22Rv1 (cell line): ENCODE results near the gene TMTC2.
A peak's percentile ranks its signal among the peaks of the same experiment; 100 is the strongest.

Source experiments
- H3K27ac ChIP-seq: fragments of 450-650 bp; 2 replicates; pipeline ENCODE4 v1.5.1; 2017
- ZFX ChIP-seq: fragments of 450-650 bp; IDR thresholded peaks from 2 replicates; pipeline ENCODE4 v1.6.1; 2017; ENCODE audit warnings: antibody characterized with exemption, borderline replicate concordance
- TF ChIP-seq, protein P1 (sequence below): fragments of 450-650 bp; IDR thresholded peaks from 2 replicates; pipeline ENCODE4 v1.5.1; 2017; ENCODE audit warnings: mild to moderate bottlenecking

TMTC2 gene

GRCh38 chr12:82954064-82954463, 267.4 kb downstream of the TMTC2 start:
- no peak overlapping the region for H3K27ac ChIP-seq
- TF ChIP-seq ZFX = no peak
- TF ChIP-seq, protein P1, sequence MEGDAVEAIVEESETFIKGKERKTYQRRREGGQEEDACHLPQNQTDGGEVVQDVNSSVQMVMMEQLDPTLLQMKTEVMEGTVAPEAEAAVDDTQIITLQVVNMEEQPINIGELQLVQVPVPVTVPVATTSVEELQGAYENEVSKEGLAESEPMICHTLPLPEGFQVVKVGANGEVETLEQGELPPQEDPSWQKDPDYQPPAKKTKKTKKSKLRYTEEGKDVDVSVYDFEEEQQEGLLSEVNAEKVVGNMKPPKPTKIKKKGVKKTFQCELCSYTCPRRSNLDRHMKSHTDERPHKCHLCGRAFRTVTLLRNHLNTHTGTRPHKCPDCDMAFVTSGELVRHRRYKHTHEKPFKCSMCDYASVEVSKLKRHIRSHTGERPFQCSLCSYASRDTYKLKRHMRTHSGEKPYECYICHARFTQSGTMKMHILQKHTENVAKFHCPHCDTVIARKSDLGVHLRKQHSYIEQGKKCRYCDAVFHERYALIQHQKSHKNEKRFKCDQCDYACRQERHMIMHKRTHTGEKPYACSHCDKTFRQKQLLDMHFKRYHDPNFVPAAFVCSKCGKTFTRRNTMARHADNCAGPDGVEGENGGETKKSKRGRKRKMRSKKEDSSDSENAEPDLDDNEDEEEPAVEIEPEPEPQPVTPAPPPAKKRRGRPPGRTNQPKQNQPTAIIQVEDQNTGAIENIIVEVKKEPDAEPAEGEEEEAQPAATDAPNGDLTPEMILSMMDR = no peak

DNA sequence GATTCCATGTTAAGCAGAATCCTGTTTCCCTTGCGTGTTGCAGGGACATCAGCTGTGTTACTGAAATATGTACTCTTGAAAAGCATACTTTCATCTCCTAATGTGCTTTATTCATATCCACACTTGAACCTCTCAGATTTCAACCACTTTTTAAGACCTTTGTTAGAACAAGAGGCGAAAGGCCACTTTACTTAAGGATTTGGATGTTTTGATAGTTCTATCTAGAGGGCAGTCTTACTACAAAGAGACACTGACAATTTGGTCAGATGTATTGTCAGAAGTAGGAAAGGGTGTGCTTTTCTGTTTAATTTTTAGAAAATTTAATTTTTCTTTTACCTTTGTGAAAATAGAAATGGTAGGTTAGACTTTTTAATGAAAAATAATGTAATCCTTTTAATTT, 267.9 kb downstream of the TMTC2 start:
- H3K27ac ChIP-seq = no peak overlapping the region
- TF ChIP-seq, protein P1 = no peak
- TF ChIP-seq ZFX = no peak

DNA sequence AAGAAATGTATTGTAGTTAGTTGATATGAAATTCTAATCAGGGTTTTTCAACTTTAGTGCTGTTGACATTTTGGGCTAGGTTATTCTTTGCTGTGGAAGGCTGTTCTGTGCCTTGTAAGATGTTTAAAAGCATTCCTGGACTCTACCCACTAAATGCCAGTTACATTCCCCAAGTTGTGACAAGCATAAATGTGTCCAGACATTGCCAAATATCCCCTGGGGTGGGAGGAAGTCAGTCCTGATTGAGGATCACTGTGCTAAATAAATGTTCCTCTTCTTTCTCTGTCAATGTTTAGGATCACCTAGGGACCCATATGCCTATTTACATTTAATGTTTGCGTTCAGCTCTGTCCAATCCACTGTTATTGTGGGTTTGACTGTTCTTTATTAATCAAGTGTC, 268.3 kb downstream of the TMTC2 start:
- H3K27ac ChIP-seq = no peak overlapping the region
- TF ChIP-seq, protein P1 = no peak
- no peak for TF ChIP-seq ZFX

GRCh38 chr12:82958966-82959365, 272.3 kb downstream of the TMTC2 start:
- TF ChIP-seq ZFX = no peak
- TF ChIP-seq, protein P1 = no peak

DNA sequence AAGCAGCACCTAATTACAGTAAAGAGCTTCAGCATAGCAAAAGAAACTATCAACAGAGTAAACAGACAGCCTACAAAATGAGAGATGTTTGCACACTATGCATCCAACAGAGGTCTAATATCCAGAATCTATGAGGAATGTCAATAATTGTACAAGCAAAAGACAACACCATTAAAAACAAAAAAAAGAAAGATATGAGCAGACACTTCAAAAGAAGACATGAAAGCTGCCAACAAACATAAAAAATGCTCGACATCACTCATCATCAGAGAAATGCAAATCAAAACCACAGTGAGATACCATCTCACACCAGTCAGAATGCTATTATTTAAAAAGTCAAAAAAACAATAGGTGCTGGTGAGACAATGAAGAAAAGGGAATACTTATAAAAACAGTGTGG, 273.1 kb downstream of the TMTC2 start:
- TF ChIP-seq ZFX = no peak
- TF ChIP-seq, protein P1 = no peak
- peak overlapping the region; percentile 42 for H3K27ac ChIP-seq

More at GRCh38 chr12:82958966-82959365, 272.3 kb downstream of the TMTC2 start:
- peak overlapping the region; percentile 42; the same call in 1 of the 2 replicates for H3K27ac ChIP-seq

- H3K27ac ChIP-seq = no peak overlapping the region
- no peak for TF ChIP-seq ZFX
- TF ChIP-seq, protein P1 = no peak
Measured at GRCh38 chr12:82961835-82962234, 275.1 kb downstream of the TMTC2 start.

DNA sequence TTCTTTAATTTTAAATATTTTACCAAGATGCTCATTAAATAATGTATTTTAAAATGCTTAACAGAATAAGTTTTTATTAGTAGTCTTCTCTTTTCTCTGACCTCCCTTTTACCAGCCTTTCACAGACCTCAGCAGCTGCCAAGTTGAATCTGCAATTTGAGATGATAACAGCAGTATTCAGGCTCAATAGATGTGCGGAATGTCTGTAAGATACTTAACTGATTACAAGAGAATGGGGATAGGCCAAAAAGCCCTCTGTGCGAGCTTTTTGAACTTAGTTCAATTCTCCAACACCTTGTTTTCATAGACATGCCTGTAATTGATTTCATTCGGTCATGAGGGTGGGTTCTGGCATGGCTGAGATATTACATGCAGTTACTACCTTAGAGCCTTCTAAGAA, 277.2 kb downstream of the TMTC2 start:
- no peak overlapping the region for H3K27ac ChIP-seq
- no peak for TF ChIP-seq ZFX
- TF ChIP-seq, protein P1 = no peak
